Mucosa of stomach (tissue), 1 donor: ENCODE results near the gene CACNA2D3.

Experiments used
- H3K27me3 ChIP-seq: one replicate; pipeline ENCODE4 v1.7.0; 2013; ENCODE audit warnings: mild to moderate bottlenecking, low read length; ENCODE audit not compliant: control insufficient read depth, insufficient read depth
- H3K36me3 ChIP-seq: one replicate; pipeline ENCODE4 v1.7.0; 2013; ENCODE audit warnings: low read length; ENCODE audit not compliant: control insufficient read depth, insufficient read depth
- H3K4me1 ChIP-seq: one replicate; pipeline ENCODE4 v1.7.0; 2013; ENCODE audit warnings: mild to moderate bottlenecking, low read length; ENCODE audit not compliant: control insufficient read depth, insufficient read depth
- H3K4me3 ChIP-seq: one replicate; pipeline ENCODE4 v1.7.0; 2013; ENCODE audit warnings: low read length
- H3K9ac ChIP-seq: one replicate; pipeline ENCODE4 v1.7.0; 2013; ENCODE audit warnings: mild to moderate bottlenecking, low read length, moderate library complexity
- H3K9me3 ChIP-seq: one replicate; pipeline ENCODE4 v1.7.0; 2013; ENCODE audit warnings: mild to moderate bottlenecking, low read length, moderate library complexity; ENCODE audit not compliant: control insufficient read depth
- donor health status: Pancreatic carcinoma.

Gene CACNA2D3

DNA sequence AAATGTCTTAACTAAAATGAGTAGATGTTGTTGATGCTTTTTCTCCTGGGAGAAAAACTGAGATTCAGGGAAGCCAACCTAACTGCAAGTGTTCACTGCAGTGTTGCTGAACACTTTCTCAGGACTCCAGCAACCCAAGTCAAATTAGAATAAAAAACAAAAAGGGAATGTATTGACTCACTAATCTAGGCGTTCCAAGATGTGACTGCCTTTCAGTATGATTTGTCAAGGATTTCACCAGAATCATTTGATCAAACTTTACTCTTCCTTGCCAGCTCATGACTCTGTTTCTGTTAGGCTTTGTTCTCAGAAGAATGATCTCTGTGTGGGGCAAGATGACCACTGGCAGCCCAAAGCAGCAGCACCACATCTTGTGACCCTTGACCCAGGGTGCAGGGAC lies 364.0 kb downstream of the CACNA2D3 start:
- Histone ChIP-seq H3K4me3 (no peak overlapping the region), H3K4me1 (no peaks in the 10 kb centered on the region), H3K27me3 (no peaks in the 10 kb centered on the region), H3K9me3 (no peaks in the 10 kb centered on the region), H3K9ac (no peak overlapping the region), H3K36me3 (no peaks in the 10 kb centered on the region)

DNA sequence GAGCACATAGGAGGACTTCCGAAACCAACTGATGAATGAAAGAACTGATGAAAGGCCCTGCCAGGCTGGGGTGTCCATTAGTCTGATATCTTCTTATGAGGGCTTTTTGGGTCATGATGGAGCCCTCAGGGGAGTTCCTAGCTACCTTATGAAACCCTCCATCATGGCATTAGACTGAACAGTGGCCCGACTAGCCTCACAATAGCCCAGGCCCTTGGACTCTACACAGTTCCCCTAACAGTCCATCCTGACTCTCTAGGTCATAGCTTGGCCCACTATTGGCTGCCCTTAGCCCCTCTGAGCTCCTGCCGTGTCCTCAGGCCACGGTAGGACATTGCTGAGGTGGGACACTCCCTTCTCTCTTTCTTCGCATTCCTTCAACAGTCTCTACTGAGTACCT lies 365.9 kb downstream of the CACNA2D3 start:
- Histone ChIP-seq H3K36me3 (no peaks in the 10 kb centered on the region), H3K9ac (no peak overlapping the region), H3K4me1 (no peaks in the 10 kb centered on the region), H3K27me3 (no peaks in the 10 kb centered on the region), H3K4me3 (no peak overlapping the region), H3K9me3 (no peaks in the 10 kb centered on the region)

DNA sequence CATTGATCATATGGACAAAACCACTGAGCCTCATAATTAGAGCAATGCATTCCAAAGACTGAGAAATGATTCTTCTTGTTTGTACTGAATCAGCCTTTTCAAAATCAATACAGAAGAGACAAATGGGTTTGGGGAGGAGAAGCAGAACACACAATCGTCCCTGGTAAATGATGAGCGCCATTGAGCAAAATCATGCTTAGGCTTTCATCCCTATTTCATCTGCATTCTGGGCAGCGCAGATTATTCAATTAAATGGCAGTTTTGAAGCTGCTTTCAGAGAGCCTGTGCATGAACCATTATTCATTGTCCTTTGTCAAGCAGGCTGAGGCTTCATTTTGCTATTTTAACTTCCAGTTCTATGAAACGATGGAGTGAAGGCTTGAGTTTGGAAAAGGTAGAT lies 371.9 kb downstream of the CACNA2D3 start:
- Histone ChIP-seq H3K4me3 (no peak overlapping the region), H3K4me1 (no peaks in the 10 kb centered on the region), H3K9me3 (no peaks in the 10 kb centered on the region), H3K9ac (no peak overlapping the region), H3K27me3 (no peaks in the 10 kb centered on the region), H3K36me3 (no peaks in the 10 kb centered on the region)

DNA sequence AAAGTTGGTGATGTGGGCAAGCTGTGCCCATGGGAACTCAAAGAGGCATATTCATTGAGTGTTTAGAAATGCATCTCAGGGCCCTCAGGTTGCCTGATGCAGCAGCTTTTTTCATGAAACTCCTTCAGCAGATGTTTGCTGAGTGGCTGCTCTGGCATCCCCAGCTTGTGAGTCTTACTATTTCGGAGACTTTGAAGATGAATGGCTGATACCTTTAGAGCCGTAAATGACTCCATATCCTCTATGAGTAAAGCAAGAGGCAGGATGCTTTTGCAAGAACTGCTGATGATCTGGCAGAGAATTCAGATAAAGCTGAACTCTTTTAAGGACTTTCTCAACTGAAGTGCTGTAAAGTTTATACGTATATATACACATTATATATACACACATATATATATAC lies 384.3 kb downstream of the CACNA2D3 start:
- Histone ChIP-seq H3K27me3 (no peaks in the 10 kb centered on the region), H3K4me3 (no peak overlapping the region), H3K36me3 (no peaks in the 10 kb centered on the region), H3K9me3 (no peaks in the 10 kb centered on the region), H3K9ac (no peak overlapping the region), H3K4me1 (no peaks in the 10 kb centered on the region)

DNA sequence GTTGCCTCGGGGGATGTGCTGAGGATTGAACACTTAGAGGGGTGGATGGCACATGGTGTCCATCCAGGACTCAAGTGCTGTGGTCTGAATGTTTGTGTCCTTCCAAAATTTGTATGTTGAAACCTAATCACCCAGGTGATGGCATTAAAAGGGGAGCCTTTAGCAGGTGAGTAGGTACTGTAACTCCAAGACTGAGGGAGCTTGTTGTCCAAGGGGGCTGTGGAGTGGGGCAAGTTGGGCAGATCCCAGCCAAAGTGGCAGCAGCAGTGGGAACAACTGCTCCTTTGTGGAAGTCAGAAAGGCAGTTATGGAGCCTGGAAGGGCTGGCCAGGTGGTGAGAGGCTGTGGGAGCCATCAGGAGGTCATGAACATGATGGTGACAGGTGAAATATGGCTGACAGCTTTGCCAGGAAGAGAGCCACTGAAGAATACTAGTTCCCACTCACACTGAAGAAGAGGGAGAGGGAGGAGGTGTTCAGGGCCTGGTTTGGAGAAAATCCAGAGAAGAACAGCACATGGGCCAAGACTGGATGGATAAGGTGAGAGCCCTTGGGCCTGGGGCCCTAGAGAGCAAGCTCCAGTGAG lies 385.6 kb downstream of the CACNA2D3 start:
- H3K9me3 ChIP-seq: no peaks in the 10 kb centered on the region
- H3K4me1 ChIP-seq: no peaks in the 10 kb centered on the region
- no peak overlapping the region for H3K9ac ChIP-seq
- H3K27me3 ChIP-seq: no peaks in the 10 kb centered on the region
- H3K4me3 ChIP-seq: no peak overlapping the region
- no peaks in the 10 kb centered on the region for H3K36me3 ChIP-seq

DNA sequence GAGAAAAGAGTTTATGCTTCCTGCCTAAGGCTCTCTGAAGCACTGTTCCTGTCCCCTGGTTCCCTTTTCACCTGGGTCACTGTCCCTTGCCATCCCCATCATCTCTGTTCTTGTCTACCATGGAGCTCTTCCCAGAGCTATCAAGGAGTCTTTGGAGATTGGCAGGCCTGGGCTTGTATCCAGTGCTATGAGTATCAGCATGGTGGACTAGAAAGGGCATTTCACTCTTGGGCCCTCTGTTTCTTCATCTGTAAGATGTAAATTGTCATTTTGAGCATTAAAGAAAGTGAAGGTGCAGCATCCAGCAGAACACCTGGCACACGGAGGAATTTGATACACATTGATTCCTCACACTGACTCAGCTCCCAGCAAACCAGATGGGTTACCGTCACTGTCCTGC lies 388.2 kb downstream of the CACNA2D3 start:
- Histone ChIP-seq H3K4me1 (no peaks in the 10 kb centered on the region), H3K9me3 (no peaks in the 10 kb centered on the region), H3K36me3 (no peaks in the 10 kb centered on the region), H3K9ac (no peak overlapping the region), H3K27me3 (no peaks in the 10 kb centered on the region), H3K4me3 (no peak overlapping the region)

DNA sequence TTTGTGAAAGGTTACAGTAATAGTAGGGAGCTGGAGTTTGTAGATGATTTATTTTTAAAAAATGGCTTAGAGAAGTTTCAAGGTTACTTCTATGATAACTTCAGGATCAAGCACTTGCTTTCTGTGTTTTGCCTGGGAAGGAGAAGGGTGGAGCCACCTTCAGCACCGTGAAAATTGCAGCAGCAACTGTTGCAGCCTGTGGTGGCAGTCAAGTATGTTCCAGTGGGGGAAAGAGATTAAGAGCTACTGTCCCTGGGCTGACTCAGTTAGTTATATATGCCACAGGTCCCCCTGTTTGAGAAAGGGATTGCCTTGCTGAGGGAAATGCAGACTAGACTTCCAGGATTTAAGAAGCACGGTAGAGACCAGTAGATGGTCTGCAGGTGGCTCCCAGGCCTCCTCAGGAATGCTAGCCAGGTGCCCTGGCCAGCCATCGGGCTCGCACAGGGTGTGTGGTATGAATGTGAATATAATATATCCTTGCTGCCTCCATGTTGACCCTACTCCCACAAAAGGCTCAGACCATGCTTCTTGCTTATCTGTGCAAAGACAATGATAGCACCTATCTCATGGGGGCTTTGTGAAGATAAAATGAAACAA lies 389.5 kb downstream of the CACNA2D3 start:
- no peaks in the 10 kb centered on the region for H3K4me1 ChIP-seq
- no peak overlapping the region for H3K9ac ChIP-seq
- H3K36me3 ChIP-seq: no peaks in the 10 kb centered on the region
- no peaks in the 10 kb centered on the region for H3K9me3 ChIP-seq
- no peaks in the 10 kb centered on the region for H3K27me3 ChIP-seq
- no peak overlapping the region for H3K4me3 ChIP-seq

DNA sequence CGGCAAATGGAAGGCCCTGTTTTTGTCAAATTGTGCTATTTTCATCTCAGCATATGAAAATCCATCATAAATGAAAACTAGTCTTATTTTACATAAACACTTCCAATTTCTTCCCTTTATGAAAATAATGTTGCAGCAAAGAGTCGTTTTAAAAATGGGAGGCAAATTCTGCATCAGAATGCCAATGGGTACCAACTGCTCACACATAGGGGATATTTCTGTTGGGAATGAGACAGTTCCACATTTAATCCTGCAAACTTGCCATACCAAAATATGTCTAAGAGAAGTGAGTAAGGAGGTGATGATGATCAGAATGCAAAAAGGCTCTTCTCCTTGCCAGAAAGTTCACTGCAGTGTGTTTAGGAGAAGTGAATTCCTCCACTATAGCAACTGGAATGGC lies 391.7 kb downstream of the CACNA2D3 start:
- Histone ChIP-seq H3K4me1 (no peaks in the 10 kb centered on the region), H3K9ac (no peak overlapping the region), H3K36me3 (no peaks in the 10 kb centered on the region), H3K27me3 (no peaks in the 10 kb centered on the region), H3K9me3 (no peaks in the 10 kb centered on the region), H3K4me3 (no peak overlapping the region)

DNA sequence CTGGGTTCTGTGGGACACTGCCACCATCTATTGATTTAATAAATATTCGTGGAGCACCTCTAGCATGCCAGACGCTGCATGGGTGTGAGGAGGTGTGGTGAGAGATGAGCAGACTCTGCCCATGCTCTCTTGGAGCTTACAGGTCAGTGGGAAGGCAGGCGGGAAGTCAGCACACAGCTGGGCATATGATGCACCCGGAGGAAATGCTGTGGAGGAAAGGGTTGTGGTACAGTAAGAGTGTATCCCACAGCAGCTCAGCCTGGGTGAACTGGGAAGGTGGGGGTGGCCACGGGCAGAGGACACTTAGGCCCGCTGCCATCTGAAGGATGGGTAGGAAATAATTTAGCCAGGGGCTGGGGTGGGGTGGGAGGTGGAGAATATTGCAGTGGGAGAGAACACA lies 392.1 kb downstream of the CACNA2D3 start:
- Histone ChIP-seq H3K4me3 (no peak overlapping the region), H3K9ac (no peak overlapping the region), H3K27me3 (no peaks in the 10 kb centered on the region), H3K36me3 (no peaks in the 10 kb centered on the region), H3K4me1 (no peaks in the 10 kb centered on the region), H3K9me3 (no peaks in the 10 kb centered on the region)

DNA sequence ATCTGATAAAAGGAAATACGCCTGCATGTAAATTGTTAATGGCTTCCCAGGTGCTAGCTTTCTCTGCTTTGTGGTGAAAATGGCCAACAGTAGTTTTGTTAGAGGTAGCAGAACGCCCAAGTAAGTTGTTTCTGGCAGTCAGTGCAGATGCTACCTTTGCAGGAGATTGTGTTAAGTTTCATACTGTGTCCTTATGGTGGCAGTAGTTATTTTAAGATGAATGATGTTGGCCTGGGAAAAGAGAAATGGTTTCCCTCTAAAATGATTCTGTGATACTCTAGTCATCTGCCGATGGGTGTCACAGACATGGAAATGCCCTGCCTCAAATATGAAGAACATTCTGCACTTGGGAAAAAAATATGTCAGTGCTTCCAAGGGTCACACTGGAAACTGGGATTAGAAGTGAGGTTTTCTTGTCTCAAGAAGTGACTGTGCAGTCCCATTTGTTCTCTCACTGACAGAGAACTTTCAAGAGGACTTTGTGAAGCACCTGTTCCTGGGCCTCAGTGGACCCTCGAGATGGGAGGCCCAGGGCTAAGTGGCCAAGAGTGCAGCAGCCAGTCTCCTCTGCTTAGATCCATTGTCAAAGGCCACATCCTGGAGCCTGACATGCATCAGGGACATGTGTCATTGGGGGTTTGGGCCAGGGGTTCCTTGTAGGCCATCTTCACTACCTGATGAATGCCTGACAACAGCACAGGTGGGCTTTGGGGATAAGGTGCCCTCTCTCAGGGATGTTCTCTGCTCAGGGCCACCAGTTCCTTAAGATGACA lies 393.3 kb downstream of the CACNA2D3 start:
- Histone ChIP-seq H3K4me1 (no peaks in the 10 kb centered on the region), H3K9ac (no peak overlapping the region), H3K9me3 (no peaks in the 10 kb centered on the region), H3K36me3 (no peaks in the 10 kb centered on the region), H3K27me3 (no peaks in the 10 kb centered on the region), H3K4me3 (no peak overlapping the region)

DNA sequence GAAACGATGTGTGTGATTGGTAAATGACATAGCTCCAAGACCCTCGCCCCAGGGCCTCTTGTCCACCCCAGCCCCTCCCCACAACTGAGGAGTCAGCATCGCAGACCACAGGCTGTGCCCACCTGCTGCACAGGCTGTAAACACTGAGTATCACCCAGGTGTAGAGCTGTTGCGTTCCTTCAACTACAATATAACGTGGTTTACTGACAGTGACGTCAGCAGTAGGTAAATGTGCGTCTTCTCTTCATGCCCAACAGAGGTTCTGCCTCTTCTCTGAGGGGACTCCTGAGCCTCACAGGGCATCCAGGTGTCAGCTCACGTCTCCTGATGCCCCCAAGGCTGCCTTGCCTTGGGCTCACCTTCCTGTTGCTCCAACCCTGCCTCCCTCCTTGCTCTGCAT lies 395.1 kb downstream of the CACNA2D3 start:
- no peaks in the 10 kb centered on the region for H3K9me3 ChIP-seq
- no peak overlapping the region for H3K4me3 ChIP-seq
- no peaks in the 10 kb centered on the region for H3K36me3 ChIP-seq
- H3K9ac ChIP-seq: no peak overlapping the region
- no peaks in the 10 kb centered on the region for H3K27me3 ChIP-seq
- no peaks in the 10 kb centered on the region for H3K4me1 ChIP-seq

DNA sequence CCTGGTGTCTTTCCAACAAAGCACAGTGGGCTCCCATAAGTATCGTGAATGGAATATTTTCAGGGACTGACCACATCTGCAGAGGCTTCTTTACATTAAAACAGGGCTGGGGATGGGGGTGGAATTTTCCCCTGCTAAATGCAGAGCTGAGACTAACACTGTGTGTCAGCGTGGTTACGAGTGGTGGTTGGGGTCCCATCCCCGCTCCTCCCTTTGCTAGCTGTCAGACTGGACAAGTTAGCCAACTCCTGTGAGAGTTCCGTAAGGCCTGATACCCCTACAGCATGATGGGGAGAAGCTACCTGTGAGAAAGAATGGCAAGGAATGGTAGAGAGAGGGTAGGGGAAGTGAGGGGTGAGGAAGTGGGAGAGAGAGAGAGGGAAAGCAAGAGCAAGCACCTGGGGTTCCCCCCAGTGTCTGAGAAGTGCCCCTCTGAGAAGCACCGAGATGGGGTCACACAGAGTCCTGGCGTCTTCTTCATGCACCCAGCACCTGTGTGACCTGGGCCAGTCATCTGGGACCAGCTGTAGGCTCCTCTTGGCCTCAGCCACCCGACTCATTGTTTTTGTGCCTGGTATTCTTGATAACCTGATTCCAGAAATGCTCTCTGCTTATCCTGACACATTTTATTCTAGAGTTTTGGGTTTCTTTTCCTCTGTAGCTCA lies 395.8 kb downstream of the CACNA2D3 start:
- Histone ChIP-seq H3K9ac (no peak overlapping the region), H3K36me3 (no peaks in the 10 kb centered on the region), H3K9me3 (no peaks in the 10 kb centered on the region), H3K27me3 (no peaks in the 10 kb centered on the region), H3K4me1 (no peaks in the 10 kb centered on the region), H3K4me3 (no peak overlapping the region)
